ENCODE data around the gene KMT2B.

- TF ChIP-seq POLR2A (IDR thresholded peaks at IDR 0.05), result no peak
- TF ChIP-seq, protein P1, sequence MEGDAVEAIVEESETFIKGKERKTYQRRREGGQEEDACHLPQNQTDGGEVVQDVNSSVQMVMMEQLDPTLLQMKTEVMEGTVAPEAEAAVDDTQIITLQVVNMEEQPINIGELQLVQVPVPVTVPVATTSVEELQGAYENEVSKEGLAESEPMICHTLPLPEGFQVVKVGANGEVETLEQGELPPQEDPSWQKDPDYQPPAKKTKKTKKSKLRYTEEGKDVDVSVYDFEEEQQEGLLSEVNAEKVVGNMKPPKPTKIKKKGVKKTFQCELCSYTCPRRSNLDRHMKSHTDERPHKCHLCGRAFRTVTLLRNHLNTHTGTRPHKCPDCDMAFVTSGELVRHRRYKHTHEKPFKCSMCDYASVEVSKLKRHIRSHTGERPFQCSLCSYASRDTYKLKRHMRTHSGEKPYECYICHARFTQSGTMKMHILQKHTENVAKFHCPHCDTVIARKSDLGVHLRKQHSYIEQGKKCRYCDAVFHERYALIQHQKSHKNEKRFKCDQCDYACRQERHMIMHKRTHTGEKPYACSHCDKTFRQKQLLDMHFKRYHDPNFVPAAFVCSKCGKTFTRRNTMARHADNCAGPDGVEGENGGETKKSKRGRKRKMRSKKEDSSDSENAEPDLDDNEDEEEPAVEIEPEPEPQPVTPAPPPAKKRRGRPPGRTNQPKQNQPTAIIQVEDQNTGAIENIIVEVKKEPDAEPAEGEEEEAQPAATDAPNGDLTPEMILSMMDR (IDR thresholded peaks at IDR 0.05), result no peak
These were observed 68.7 kb downstream of the KMT2B start for GRCh38 chr19:35786299-35787160.
